H7 (cell line): Measurements from ENCODE around the gene PTPRN2. TPM values are rescaled to one million over a fixed set of nuclear protein-coding genes. Genes with fewer than 3 reads are reported as not detected.
"Not testable (repeated sequence)": the region's sequence is repeated elsewhere in the genome, so short reads cannot be mapped to it uniquely, and the experiment has no call there.

Experiments used
- DNase-seq: peaks from one replicate; pipeline ENCODE4 v3.0.0; 2012
- H3K27me3 ChIP-seq: 2 replicates; pipeline ENCODE4 v1.6.0; 2011; ENCODE audit warnings: mild to moderate bottlenecking, low read length; ENCODE audit not compliant: control insufficient read depth, insufficient read depth
- H3K36me3 ChIP-seq: replicated peaks from 2 replicates; pipeline ENCODE4 v1.5.1; 2011; ENCODE audit warnings: low read length; ENCODE audit not compliant: control insufficient read depth, insufficient read depth
- H3K4me3 ChIP-seq: 2 replicates; pipeline ENCODE4 v1.5.1; 2011; ENCODE audit warnings: low read depth, mild to moderate bottlenecking, control low read depth, low read length, moderate library complexity; ENCODE audit not compliant: insufficient read depth
- total RNA-seq: library from RNA; depleted of rRNA; stranded (reverse); fragments of >200 nt; shearing (Covaris generic); gene quantifications from 2 replicates; pipeline ENCODE4 v1.2.3, GENCODE V29; 2014

Gene PTPRN2
- total RNA-seq, 1 experiment from 2014 or later, result 0.80 TPM

DNA sequence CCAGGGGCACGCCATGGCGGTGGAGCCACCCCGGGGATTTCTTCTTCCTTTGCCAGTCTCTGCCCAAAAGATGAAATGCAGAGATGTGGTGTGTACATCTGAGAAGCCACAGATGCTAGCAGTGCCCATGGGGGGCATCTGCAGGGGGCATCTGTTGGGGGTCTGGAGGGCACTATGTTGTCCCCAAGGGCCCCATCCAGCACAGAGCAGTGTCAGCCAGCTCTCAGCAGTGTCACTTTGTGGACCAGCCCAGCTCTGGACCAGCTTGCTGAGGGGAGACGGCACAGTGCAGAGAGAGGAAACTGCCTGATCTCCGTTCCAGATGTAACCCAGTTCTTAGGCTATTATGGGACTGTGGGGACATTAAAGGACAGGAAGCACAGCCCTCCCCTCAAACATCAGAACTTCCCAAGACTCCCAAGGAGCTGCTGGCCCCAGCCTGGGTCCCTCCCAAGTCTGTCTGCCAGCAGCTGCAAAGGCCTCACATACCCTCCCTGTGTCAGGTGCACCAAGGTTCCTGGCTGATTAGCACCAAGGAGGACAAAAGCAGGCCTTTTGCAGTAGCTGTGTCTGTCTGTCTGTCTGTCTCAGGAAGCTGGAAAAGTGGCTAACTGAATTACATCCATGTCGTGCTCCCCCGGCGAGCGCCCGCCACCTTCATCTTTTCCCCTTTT lies 536.5 kb downstream of the PTPRN2 start:
- Histone ChIP-seq H3K36me3 (no peaks in the 10 kb centered on the region), H3K4me3 (no peak overlapping the region), H3K27me3 (no peaks in the 10 kb centered on the region)
- DNase-seq, result no peak

DNA sequence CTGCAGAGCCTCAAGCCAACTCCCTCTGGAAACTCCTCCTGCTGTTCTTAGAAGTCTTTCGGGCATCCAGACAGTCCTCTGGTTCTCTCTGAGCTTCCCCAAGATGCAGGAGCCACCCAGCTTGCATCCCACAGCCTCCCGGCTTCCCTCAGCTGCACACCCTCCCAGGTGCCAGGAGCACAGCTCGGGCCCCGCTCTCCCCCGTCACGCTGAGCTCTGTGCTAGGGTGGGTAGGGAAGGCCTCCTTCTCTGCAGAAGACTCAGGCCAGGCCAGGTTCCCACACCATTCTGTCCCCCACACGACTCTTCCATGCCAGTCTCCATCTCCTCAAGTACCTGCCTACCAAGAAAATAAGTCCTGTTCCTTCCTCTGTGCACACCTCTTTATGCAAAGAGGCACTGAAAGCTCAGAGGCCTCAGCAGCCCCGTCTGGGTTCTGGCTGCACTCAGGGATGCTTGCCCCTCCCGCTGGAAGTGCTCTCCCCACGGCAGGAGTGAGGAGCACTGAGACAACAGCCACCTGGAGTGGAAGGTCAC lies 537.1 kb downstream of the PTPRN2 start:
- Histone ChIP-seq H3K27me3 (no peaks in the 10 kb centered on the region), H3K36me3 (no peaks in the 10 kb centered on the region), H3K4me3 (no peak overlapping the region)
- DNase-seq, result no peak

DNA sequence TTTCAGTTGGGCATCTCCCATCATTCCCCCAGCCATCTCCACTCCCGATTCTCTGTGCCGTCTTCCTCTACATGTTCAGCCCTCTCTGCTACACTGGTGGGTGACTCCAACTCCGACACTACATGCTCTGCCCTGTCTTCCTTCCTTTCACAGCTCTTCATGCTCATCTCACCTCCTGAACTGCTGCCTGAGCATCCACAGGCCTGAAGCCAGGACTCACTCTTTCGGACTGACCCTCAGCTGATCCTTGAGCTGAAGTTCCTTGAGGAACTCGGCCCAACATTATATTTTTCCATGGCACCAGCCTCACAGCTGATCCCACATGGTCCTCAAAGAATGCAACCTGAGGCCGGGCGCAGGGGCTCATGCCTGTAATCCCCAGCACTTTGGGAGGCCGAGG lies 538.4 kb downstream of the PTPRN2 start:
- Histone ChIP-seq H3K36me3 (no peaks in the 10 kb centered on the region), H3K4me3 (no peak overlapping the region), H3K27me3 (no peaks in the 10 kb centered on the region)
- DNase-seq, result no peak

DNA sequence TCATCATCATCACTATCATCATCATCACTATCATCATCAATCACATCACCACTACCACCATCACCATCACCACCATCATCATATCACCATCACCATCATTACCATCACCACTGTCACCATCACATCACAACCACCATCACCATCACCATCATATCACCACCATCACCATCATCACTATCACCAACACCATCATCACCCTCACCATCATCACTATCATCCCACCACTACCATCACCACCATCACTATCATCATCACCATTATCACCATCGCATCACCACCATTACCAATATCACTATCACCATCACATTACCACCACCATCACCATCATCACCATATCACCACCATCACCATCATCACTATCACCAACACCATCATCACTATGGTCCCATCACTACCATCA lies 539.1 kb downstream of the PTPRN2 start:
- H3K4me3 ChIP-seq, result no peak overlapping the region
- H3K36me3 ChIP-seq, result no peaks in the 10 kb centered on the region
- no peaks in the 10 kb centered on the region for H3K27me3 ChIP-seq
- no peak for DNase-seq

DNA sequence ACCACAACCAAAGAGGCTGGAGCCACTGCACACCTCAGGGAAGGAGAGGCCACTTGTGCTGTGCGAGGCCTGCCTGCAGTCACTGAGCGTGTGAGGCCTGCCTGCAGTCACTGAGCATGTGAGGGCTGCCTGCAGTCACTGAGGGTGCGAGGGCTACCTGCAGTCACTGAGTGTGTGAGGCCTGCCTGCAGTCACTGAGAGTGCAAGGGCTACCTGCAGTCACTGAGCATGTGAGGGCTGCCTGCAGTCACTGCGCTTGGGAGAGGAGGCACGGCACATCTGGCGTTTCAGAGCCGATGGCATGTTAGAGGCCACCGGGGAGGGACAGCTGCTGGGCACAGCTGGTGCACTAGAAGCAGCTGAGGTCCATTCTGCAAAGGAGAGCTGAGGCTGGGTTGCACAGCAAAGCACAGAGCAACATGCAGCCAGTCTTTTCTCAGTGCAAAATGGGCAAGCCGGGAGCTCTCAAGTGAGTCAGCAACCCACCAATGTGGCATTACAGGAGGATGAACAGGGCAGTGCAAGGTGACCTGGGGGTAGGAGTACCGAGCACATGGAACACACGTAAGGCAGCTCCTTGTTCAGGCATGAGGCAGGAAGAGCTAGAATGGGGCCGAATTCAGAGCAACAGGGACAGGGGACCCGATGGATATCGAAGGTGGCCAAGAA lies 540.1 kb downstream of the PTPRN2 start:
- H3K4me3 ChIP-seq, result no peak overlapping the region
- no peak for DNase-seq
- H3K36me3 ChIP-seq, result no peaks in the 10 kb centered on the region
- H3K27me3 ChIP-seq, result no peaks in the 10 kb centered on the region

DNA sequence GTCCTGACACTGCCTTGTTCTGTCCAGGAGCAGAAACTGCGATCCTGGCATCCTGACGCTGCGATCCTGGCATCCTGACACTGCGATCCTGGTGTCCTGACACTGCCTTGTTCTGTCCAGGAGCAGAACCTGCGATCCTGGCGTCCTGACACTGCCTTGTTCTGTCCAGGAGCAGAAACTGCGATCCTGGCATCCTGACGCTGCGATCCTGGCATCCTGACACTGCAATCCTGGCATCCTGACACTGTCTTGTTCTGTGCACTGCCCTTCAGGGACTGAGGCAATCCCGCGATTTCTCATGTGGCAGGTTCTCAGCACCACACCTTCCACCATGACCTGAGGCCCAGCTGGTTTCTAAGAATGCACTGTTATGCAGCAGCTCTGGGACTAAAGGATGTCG lies 541.4 kb downstream of the PTPRN2 start:
- not testable (repeated sequence) for DNase-seq, H3K4me3 ChIP-seq, H3K36me3 ChIP-seq, H3K27me3 ChIP-seq

DNA sequence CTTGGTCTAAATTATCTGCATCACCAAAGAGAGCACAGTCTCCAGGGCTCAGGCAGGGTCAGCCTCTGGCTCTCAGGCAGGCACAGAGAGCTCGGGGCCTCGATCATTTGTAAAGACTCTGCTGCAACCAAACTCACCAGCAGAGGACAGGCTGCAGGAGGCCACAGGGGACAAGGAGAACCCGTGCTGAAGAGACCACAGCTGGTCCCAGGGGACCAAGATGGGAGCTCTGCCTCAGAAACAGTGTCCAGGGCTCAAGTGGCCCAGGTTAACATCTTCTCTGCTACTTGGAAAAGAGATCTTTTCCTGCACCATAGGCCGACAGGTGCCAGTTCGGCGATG lies 543.2 kb downstream of the PTPRN2 start:
- H3K36me3 ChIP-seq, result no peaks in the 10 kb centered on the region
- DNase-seq, result no peak
- no peaks in the 10 kb centered on the region for H3K27me3 ChIP-seq
- no peak overlapping the region for H3K4me3 ChIP-seq

DNA sequence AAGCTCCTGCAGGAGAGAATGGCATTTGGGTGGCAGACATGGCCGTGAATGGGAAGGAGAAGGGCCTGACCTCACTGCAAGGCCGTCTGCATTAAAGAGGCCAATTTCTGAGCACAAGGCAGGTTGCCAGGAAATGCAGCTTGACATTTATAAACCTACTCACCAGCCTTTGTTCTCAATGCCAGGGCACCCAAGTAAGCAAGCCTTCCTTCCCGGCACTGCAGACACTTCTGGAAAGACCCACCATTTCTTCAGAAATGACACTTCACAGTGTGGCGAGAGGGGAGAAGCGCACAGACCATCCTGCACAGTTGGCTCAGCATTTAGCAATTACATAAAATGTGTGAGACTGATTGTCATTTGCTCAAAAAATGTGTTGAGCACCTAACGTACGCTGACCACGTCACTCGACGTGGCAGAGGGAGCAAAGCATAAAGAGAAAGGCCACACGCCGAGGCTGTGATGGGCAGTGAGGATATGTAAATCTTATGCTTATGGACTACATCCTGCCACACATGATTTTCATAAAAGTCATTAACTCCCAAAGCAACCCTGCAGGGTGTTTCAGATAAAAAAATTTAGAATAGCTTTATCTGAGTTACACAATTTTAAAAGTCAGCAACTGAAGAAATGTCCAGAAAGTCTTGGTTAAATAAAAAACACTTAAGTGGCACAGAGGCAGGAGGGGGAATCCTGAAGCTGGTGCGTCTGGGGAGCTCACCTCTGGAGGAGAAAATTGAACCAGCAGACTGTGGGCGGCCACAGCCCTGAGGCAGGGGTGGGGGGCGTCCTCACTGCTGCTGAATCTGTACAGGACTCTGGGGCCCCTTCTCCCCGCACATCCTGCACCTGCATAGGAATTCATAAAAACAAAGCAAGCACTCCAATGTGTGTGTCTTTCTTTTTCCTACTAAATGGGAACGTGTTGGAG lies 543.8 kb downstream of the PTPRN2 start:
- Histone ChIP-seq H3K27me3 (no peaks in the 10 kb centered on the region), H3K4me3 (no peak overlapping the region), H3K36me3 (no peaks in the 10 kb centered on the region)
- no peak for DNase-seq

- Histone ChIP-seq H3K27me3 (no peaks in the 10 kb centered on the region), H3K4me3 (no peak overlapping the region), H3K36me3 (no peaks in the 10 kb centered on the region)
- no peak for DNase-seq
Measured at GRCh38 chr7:158042156-158042880, 545.3 kb downstream of the PTPRN2 start.

- Histone ChIP-seq H3K27me3 (no peaks in the 10 kb centered on the region), H3K4me3 (no peak overlapping the region), H3K36me3 (no peaks in the 10 kb centered on the region)
- DNase-seq, result no peak
Measured at GRCh38 chr7:158040199-158040598, 547.4 kb downstream of the PTPRN2 start.

GRCh38 chr7:158039270-158039669 lies 548.4 kb downstream of the PTPRN2 start:
- Histone ChIP-seq H3K36me3 (no peaks in the 10 kb centered on the region), H3K4me3 (no peak overlapping the region), H3K27me3 (no peaks in the 10 kb centered on the region)
- DNase-seq, result no peak

GRCh38 chr7:158037211-158037610 lies 550.4 kb downstream of the PTPRN2 start:
- no peak for DNase-seq
- H3K4me3 ChIP-seq, result no peak overlapping the region
- no peaks in the 10 kb centered on the region for H3K27me3 ChIP-seq
- H3K36me3 ChIP-seq, result no peaks in the 10 kb centered on the region

DNA sequence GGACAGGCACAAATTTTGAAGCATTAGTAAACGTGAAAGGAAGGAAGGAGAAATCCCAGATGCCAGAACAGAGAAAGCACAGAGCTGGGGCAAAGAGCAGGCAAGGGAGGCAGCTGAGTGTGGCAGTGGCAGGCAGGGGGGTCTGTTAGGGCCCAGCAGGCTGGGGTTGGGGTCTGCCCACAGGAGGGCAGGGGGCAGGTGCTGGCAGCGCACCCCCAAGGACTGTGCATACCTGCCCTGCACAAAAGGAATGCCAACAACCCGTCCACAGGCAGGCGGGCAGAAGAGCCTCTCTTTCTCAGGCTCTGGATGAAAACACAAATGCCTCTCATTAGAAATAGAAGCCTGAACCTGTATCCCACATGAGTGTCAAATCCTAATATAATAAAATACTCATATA lies 552.3 kb downstream of the PTPRN2 start:
- Histone ChIP-seq H3K4me3 (no peak overlapping the region), H3K27me3 (no peaks in the 10 kb centered on the region), H3K36me3 (no peaks in the 10 kb centered on the region)
- DNase-seq, result no peak

GRCh38 chr7:158034571-158034970 lies 553.1 kb downstream of the PTPRN2 start:
- no peaks in the 10 kb centered on the region for H3K36me3 ChIP-seq
- no peak overlapping the region for H3K4me3 ChIP-seq
- DNase-seq, result no peak
- H3K27me3 ChIP-seq, result no peaks in the 10 kb centered on the region
